Measurements from ENCODE around the gene ARID2. TPM values are rescaled to one million over a fixed set of nuclear protein-coding genes. Genes with fewer than 3 reads are reported as not detected.
A peak's percentile ranks its signal among the peaks of the same experiment; 100 is the strongest.

The ARID2 gene
- total and polyA plus RNA-seq, 2 experiments from 2014 or later, result 26.5 to 54.9 TPM

- peaks cover 20% of the 10 kb centered on the region for H3K4me1 ChIP-seq (ENCODE audit: insufficient read depth)
- H3K79me2 ChIP-seq (replicated peaks; ENCODE audit: insufficient read depth), result peaks cover 49% of the 10 kb centered on the region
- H3K27ac Mint-ChIP-seq, result peak overlapping the region; percentile 98; the same call in 1 of the 2 replicates
Measured at GRCh38 chr12:45730084-45730347, 510 bp downstream of the ARID2 start.

More at GRCh38 chr12:45730084-45730347, 510 bp downstream of the ARID2 start:
- ATAC-seq, result no peak
- Histone ChIP-seq H3K9me2 (ENCODE audit: insufficient read depth) (no peaks in the 10 kb centered on the region), H3K4me3 (peak overlapping the region; percentile 74), H3K27ac (ENCODE audit: low read depth) (peak overlapping the region; percentile 89), H3K4me2 (peak overlapping the region; percentile 72), H2AFZ (no peak overlapping the region), H4K20me1 (replicated peaks; ENCODE audit: insufficient read depth) (no peaks in the 10 kb centered on the region; the same call in 1 of the 2 replicates), H3K27me3 (ENCODE audit: insufficient read depth) (no peaks in the 10 kb centered on the region), H3F3A (replicated peaks; ENCODE audit: low read depth) (no peaks in the 10 kb centered on the region), H3K36me3 (ENCODE audit: insufficient read depth) (no peaks in the 10 kb centered on the region)
- no peak for DNase-seq (ENCODE audit: low spot score)
- peaks cover 18% of the 10 kb centered on the region for H3K4me1 Mint-ChIP-seq
- 0 out of 3 replicates have a peak, but pooled peaks cover under 1% of the 10 kb centered on the region for H3K9me3 Mint-ChIP-seq
- peak overlapping the region; percentile 83 for H3K4me3 Mint-ChIP-seq
- peaks cover 10% of the 10 kb centered on the region for H3K27me3 Mint-ChIP-seq (ENCODE audit: insufficient read depth, low read depth, poor library complexity)
- TF ChIP-seq ZNF462 (CRISPR knock-in tag; IDR thresholded peaks at IDR 0.05) (no peak), POLR2AphosphoS5 (IDR thresholded peaks at IDR 0.05; ENCODE audit: low read depth) (no peak), EZH2phosphoT487 (IDR thresholded peaks at IDR 0.05; ENCODE audit: unreplicated experiment) (no peak), NANOG (IDR thresholded peaks at IDR 0.05; ENCODE audit: borderline replicate concordance) (no peak), ZNF114 (CRISPR knock-in tag; IDR thresholded peaks at IDR 0.05) (no peak), CREB1 (CRISPR knock-in tag; IDR thresholded peaks at IDR 0.05; ENCODE audit: low read depth) (no peak), STAT1 (IDR thresholded peaks at IDR 0.05; ENCODE audit: unreplicated experiment) (no peak), EZH2 (IDR thresholded peaks at IDR 0.05; ENCODE audit: low read depth, unreplicated experiment) (no peak)
- H3K36me3 Mint-ChIP-seq (ENCODE audit: low read depth), result peaks cover 28% of the 10 kb centered on the region
